ENCODE data around the gene RIN3. TPM values are rescaled to one million over a fixed set of nuclear protein-coding genes. Genes with fewer than 3 reads are reported as not detected.

RIN3 gene
- total RNA-seq, 3 donors from 2014 or later: 10.7 to 19.7 (median 12.1) TPM

DNA sequence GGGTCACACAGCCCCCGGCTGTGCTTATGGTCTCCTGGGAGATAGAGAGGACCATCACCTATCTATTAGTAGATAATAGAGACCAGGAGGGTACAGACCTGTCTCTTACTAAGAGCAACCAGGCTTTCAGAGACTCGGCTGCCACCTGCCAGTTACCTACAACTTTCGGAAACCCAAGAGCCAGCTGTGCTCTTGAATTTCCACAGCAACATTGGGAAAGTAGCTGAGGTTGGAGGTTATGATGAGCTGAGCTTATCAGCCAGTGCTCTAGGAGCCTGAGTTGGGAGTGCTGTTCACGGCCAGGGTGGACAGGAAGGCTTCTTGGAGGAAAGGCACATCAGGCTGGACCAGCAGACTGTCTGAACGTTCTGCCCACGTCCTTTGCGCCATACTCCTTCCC lies 67.6 kb downstream of the RIN3 start:
- no peak for TF ChIP-seq POLR2AphosphoS5 (IDR thresholded peaks at IDR 0.05)
- TF ChIP-seq, protein P1, sequence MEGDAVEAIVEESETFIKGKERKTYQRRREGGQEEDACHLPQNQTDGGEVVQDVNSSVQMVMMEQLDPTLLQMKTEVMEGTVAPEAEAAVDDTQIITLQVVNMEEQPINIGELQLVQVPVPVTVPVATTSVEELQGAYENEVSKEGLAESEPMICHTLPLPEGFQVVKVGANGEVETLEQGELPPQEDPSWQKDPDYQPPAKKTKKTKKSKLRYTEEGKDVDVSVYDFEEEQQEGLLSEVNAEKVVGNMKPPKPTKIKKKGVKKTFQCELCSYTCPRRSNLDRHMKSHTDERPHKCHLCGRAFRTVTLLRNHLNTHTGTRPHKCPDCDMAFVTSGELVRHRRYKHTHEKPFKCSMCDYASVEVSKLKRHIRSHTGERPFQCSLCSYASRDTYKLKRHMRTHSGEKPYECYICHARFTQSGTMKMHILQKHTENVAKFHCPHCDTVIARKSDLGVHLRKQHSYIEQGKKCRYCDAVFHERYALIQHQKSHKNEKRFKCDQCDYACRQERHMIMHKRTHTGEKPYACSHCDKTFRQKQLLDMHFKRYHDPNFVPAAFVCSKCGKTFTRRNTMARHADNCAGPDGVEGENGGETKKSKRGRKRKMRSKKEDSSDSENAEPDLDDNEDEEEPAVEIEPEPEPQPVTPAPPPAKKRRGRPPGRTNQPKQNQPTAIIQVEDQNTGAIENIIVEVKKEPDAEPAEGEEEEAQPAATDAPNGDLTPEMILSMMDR (IDR thresholded peaks at IDR 0.05): no peak
- no peak for TF ChIP-seq POLR2A (IDR thresholded peaks at IDR 0.05)
- H3K27ac ChIP-seq: no peak overlapping the region

DNA sequence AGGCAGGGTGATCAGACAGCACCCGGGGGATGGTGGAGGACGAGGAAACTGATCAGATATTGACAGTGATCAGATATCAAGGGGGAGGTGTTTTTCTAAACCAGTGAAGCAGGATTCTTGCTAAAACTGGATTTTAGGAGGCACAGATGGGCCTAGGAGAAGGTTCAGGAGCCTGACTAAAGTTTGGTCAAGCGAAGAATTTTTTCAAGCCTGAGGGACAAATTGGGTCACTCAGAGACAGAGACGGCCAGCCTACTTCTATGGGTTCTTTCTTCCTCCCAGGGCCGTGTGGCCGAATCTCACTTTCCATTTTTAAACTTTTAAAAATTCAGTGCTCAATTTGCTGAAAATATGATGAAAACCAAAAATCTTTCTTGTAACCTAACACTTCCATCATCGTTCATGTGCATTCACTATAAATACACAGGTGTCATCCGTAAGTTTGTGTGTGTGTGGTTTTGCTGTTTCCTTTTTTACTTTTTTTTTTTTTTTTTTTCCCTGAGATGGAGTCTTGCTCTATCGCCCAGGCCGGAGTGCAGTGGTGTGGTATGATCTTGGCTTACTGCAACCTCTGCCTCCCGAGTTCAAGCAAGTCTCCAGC lies 68.5 kb downstream of the RIN3 start:
- Histone ChIP-seq H3K27me3 (no peaks in the 10 kb centered on the region), H3K4me1 (no peaks in the 10 kb centered on the region), H3K4me3 (no peak overlapping the region), H3K27ac (no peak overlapping the region), H3K9me3 (no peaks in the 10 kb centered on the region), H3K36me3 (no peaks in the 10 kb centered on the region)
- DNase-seq (ENCODE audit: low spot score in 2 of 2): no peak
- no peak for TF ChIP-seq POLR2A (IDR thresholded peaks at IDR 0.05)
- no peak for TF ChIP-seq POLR2AphosphoS5 (IDR thresholded peaks at IDR 0.05)
- TF ChIP-seq, protein P1 (IDR thresholded peaks at IDR 0.05): no peak
- intact Hi-C loops (cut with DNase I; ENCODE audit: low total_unique reads): loop anchor here (2.0 kb wide), 1 partner anchor 49 kb away; no protein-coding TSS in a partner anchor

More for the DNA sequence above, 67.6 kb downstream of the RIN3 start:
- no peaks in the 10 kb centered on the region for H3K27me3 ChIP-seq
- H3K36me3 ChIP-seq: no peaks in the 10 kb centered on the region
- no peaks in the 10 kb centered on the region for H3K9me3 ChIP-seq
- no peaks in the 10 kb centered on the region for H3K4me1 ChIP-seq
- H3K4me3 ChIP-seq: no peak overlapping the region
- intact Hi-C loops (cut with DNase I; ENCODE audit: low total_unique reads): no loop called here
- DNase-seq (ENCODE audit: low spot score in 2 of 2): no peak

DNA sequence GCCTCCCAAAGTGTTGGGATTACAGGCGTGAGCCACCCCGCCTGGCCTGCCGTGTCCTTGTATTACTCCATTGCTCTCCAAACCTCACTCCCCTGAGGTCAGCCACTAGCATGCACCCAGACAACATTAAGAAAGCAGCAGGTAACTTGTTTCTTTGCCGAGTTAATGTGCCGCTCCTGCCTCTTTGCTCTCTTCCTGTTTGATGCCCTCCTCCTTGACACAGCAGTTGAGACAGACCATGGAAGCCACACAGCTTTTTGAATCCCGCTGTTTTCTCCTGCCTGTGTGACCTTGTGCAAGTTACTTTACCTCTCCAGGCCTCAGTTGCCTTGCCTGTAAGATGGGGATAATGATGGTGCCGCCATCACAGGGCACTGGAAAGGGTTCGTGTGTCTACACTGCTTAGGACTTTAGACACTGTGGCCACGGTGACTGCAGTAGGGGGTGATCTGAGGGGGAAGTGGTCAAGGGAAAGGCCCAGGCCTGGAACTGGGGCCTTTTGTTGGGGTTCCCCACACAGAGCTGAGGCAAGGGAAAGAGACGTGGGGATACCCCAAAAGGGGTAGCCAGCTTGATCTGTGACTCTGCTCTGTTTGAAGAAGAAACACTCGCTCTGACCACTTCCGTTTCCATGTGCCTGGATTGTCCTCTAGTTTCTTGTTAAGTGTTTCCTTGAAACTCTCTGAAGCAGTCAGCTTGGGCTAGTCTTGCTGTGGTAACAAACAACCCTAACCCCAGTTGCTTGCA lies 69.3 kb downstream of the RIN3 start:
- no peak for DNase-seq (ENCODE audit: low spot score in 2 of 2)
- Histone ChIP-seq H3K27me3 (no peaks in the 10 kb centered on the region), H3K36me3 (no peaks in the 10 kb centered on the region), H3K9me3 (no peaks in the 10 kb centered on the region), H3K27ac (no peak overlapping the region), H3K4me3 (no peak overlapping the region), H3K4me1 (no peaks in the 10 kb centered on the region)
- no peak for TF ChIP-seq POLR2A (IDR thresholded peaks at IDR 0.05)
- TF ChIP-seq POLR2AphosphoS5 (IDR thresholded peaks at IDR 0.05): no peak
- TF ChIP-seq, protein P1 (IDR thresholded peaks at IDR 0.05): no peak
- intact Hi-C loops (cut with DNase I; ENCODE audit: low total_unique reads): loop anchor here (2.0 kb wide), 1 partner anchor 50 kb away; no protein-coding TSS in a partner anchor

DNA sequence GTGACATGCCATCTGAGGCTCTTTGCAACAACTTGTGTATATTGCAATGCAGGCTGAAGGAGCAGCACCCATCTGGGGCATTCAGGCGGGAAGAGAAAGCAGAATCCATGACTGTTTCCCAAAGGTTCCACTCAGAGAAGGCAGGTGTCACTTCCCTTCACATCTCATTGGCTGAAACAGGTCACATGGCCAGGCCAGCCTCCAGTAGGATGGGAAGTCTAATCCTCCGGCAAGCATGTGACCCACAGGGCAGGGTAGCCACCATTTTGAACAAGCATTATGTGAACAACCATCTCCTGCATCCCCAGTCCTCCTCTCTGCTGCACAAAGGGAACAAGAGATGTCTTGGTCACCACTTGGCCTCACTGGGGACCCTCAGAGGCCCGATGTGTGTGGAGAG lies 70.6 kb downstream of the RIN3 start:
- Histone ChIP-seq H3K27ac (no peak overlapping the region), H3K27me3 (no peaks in the 10 kb centered on the region), H3K4me3 (no peak overlapping the region), H3K9me3 (no peaks in the 10 kb centered on the region), H3K36me3 (no peaks in the 10 kb centered on the region), H3K4me1 (no peaks in the 10 kb centered on the region)
- TF ChIP-seq POLR2A (IDR thresholded peaks at IDR 0.05) (no peak), POLR2AphosphoS5 (IDR thresholded peaks at IDR 0.05) (no peak)
- TF ChIP-seq, protein P1 (IDR thresholded peaks at IDR 0.05): no peak
- intact Hi-C loops (cut with DNase I; ENCODE audit: low total_unique reads): no loop called here
- no peak for DNase-seq (ENCODE audit: low spot score in 2 of 2)

DNA sequence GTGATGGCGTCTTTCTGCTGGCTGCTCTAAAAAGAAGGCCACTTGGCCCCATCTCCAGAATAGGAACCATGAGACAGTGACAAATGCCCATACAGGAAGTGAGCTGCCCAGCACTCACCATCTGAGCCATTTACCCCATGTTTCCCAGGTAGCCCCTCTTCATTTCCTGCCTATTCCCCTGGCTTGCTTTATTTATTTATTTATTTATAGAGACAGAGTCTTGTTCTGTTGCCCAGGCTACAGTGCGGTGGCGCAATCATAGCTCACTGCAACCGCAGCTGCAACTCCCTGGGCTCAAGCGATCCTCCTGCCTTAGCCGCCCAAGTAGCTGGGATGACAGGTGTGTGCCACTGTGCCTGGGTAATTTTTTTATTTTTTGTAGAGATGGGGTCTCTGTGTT lies 71.2 kb downstream of the RIN3 start:
- H3K27me3 ChIP-seq: no peaks in the 10 kb centered on the region
- DNase-seq (ENCODE audit: low spot score in 2 of 2): no peak
- peak overlapping the region in 1 of 2 donors; percentile 3 for H3K27ac ChIP-seq
- no peak overlapping the region for H3K4me3 ChIP-seq
- H3K36me3 ChIP-seq: no peaks in the 10 kb centered on the region
- no peaks in the 10 kb centered on the region for H3K4me1 ChIP-seq
- TF ChIP-seq POLR2AphosphoS5 (IDR thresholded peaks at IDR 0.05) (no peak), POLR2A (IDR thresholded peaks at IDR 0.05) (no peak)
- TF ChIP-seq, protein P1 (IDR thresholded peaks at IDR 0.05): no peak
- no peaks in the 10 kb centered on the region for H3K9me3 ChIP-seq
- intact Hi-C loops (cut with DNase I; ENCODE audit: low total_unique reads): no loop called here
